WTC11 (cell line): ENCODE data around the gene ZNF407. TPM values are rescaled to one million over a fixed set of nuclear protein-coding genes. Genes with fewer than 3 reads are reported as not detected.

Experiments
- ATAC-seq: fragments of 200-7000 bp; cut with Tn5 transposase; 2 replicates; pipeline ENCODE4 v1.10.0; 2021; ENCODE audit warnings: mild to moderate bottlenecking, moderate library complexity
- CTCF ChIA-PET: fragments of 300-600 bp; sonication (Branson Sonifier 250); formaldehyde crosslinking; loops from one replicate; lab custom pipeline; 2021; ENCODE audit warnings: antibody characterized with exemption; lab: Charles Lee
- POLR2A ChIA-PET: fragments of 350-600 bp; sonication (Branson Sonifier 250); formaldehyde crosslinking; loops from one replicate; lab custom pipeline; 2021; ENCODE audit warnings: antibody characterized with exemption; lab: Charles Lee
- DNase-seq: peaks from one replicate; pipeline ENCODE4 v3.0.0; 2021; ENCODE audit warnings: low spot score
- H3K27ac Mint-ChIP-seq: 2 replicates; pipeline ENCODE4 v1.8.0; 2021; ENCODE audit warnings: mixed read lengths
- H3K27me3 Mint-ChIP-seq: 2 replicates; pipeline ENCODE4 v1.8.0; 2021; ENCODE audit warnings: low read depth, mild to moderate bottlenecking, moderate library complexity, mixed read lengths
- H3K36me3 Mint-ChIP-seq: 2 replicates; pipeline ENCODE4 v1.8.0; 2021; ENCODE audit warnings: mixed read lengths
- H3K4me1 Mint-ChIP-seq: 2 replicates; pipeline ENCODE4 v1.8.0; 2022; ENCODE audit warnings: mixed read lengths
- H3K4me3 Mint-ChIP-seq: 2 replicates; pipeline ENCODE4 v1.8.0; 2021; ENCODE audit warnings: mild to moderate bottlenecking, moderate library complexity, mixed read lengths
- H3K9me3 Mint-ChIP-seq: 2 replicates; pipeline ENCODE4 v1.8.0; 2021; ENCODE audit warnings: mixed read lengths
- CBFB ChIP-seq: sonication (generic); formaldehyde crosslinking; IDR thresholded peaks from 2 replicates; pipeline ENCODE4 v1.8.1; 2022; ENCODE audit warnings: mild to moderate bottlenecking, low read depth, missing genetic modification reagents
- CREM ChIP-seq: sonication (generic); formaldehyde crosslinking; IDR thresholded peaks from 2 replicates; pipeline ENCODE4 v1.8.1; 2022; ENCODE audit warnings: mild to moderate bottlenecking, missing genetic modification reagents, moderate library complexity
- GTF2I ChIP-seq: fragments of 250-450 bp; sonication (Bioruptor Pico); conservative IDR thresholded peaks from 2 replicates; pipeline ENCODE4 v1.4.0; 2021; ENCODE audit warnings: mild to moderate bottlenecking
- JAZF1 ChIP-seq: fragments of 250-450 bp; sonication (Bioruptor Pico); IDR thresholded peaks from 2 replicates; pipeline ENCODE4 v1.9.0; 2021; ENCODE audit warnings: moderate library complexity, mild to moderate bottlenecking, inconsistent platforms
- KAT7 ChIP-seq: sonication (generic); formaldehyde crosslinking; IDR thresholded peaks from 2 replicates; pipeline ENCODE4 v1.8.1; 2023; ENCODE audit warnings: missing genetic modification reagents, mild to moderate bottlenecking, borderline replicate concordance
- TEAD1 ChIP-seq: sonication (generic); formaldehyde crosslinking; IDR thresholded peaks from 2 replicates; pipeline ENCODE4 v1.8.0; 2022; ENCODE audit warnings: mild to moderate bottlenecking, missing genetic modification reagents
- ZNF138 ChIP-seq: sonication (generic); formaldehyde crosslinking; conservative IDR thresholded peaks from 2 replicates; pipeline ENCODE4 v1.8.1; 2022; ENCODE audit warnings: mild to moderate bottlenecking, moderate library complexity, missing genetic modification reagents
- ZNF232 ChIP-seq: sonication (generic); formaldehyde crosslinking; IDR thresholded peaks from 2 replicates; pipeline ENCODE4 v1.8.0; 2022; ENCODE audit warnings: mild to moderate bottlenecking, missing genetic modification reagents
- ZNF396 ChIP-seq: fragments of 250-450 bp; sonication (Bioruptor Pico); IDR thresholded peaks from 2 replicates; pipeline ENCODE4 v1.8.0; 2021; ENCODE audit warnings: mild to moderate bottlenecking, moderate library complexity, borderline replicate concordance
- ZNF416 ChIP-seq: fragments of 250-450 bp; sonication (Bioruptor Pico); IDR thresholded peaks from 2 replicates; pipeline ENCODE4 v1.9.0; 2021; ENCODE audit warnings: mild to moderate bottlenecking, inconsistent platforms
- total RNA-seq: library from RNA; stranded (reverse); gene quantifications from 3 replicates; pipeline ENCODE4 v1.2.3, GENCODE V29; 2021
- TF ChIP-seq, protein P1 (sequence below): fragments of 250-450 bp; sonication (Bioruptor Pico); conservative IDR thresholded peaks from 2 replicates; pipeline ENCODE4 v1.9.0; 2021; ENCODE audit warnings: mild to moderate bottlenecking
- TF ChIP-seq, protein P2 (sequence below): sonication (generic); formaldehyde crosslinking; IDR thresholded peaks from 2 replicates; pipeline ENCODE4 v1.8.0; 2022; ENCODE audit warnings: missing genetic modification reagents
- TF ChIP-seq, protein P3 (sequence below): fragments of 200-600 bp; IDR thresholded peaks from 2 replicates; pipeline ENCODE4 v1.8.0; 2022; ENCODE audit warnings: antibody characterized with exemption
- TF ChIP-seq, protein P4 (sequence below): fragments of 250-450 bp; sonication (Bioruptor Pico); IDR thresholded peaks from 2 replicates; pipeline ENCODE4 v1.9.0; 2021; ENCODE audit warnings: mild to moderate bottlenecking
- TF ChIP-seq, protein P5 (sequence below): sonication (generic); formaldehyde crosslinking; IDR thresholded peaks from 2 replicates; pipeline ENCODE4 v1.8.0; 2023; ENCODE audit warnings: mild to moderate bottlenecking, missing genetic modification reagents
- TF ChIP-seq, protein P6 (sequence below): sonication (generic); formaldehyde crosslinking; IDR thresholded peaks from 2 replicates; pipeline ENCODE4 v1.8.1; 2022; ENCODE audit warnings: low read depth, mild to moderate bottlenecking, moderate library complexity, missing genetic modification reagents, borderline replicate concordance

The ZNF407 gene
- total RNA-seq, 1 experiment from 2014 or later = 6.5 TPM

DNA sequence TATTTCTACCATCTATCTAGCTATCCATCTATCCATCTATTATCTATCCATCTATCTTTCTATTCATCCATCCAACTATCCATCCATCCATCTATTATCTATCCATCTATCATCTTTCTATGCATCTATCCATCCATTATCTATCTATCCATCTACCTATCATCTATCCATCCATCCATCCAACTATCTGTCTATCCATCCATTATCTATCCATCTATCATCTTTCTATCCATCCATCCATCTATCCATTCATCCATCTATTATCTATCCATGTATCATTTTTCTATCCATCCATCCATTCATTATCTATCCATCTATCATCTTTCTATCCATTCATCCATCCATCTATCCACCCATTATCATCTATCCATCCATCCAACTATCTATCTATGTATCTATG lies 24.6 kb upstream of the ZNF407 start:
- H3K4me3 Mint-ChIP-seq = no peak overlapping the region
- TF ChIP-seq JAZF1 (no peak), ZNF396 (CRISPR knock-in tag) (no peak), ZNF232 (CRISPR knock-in tag) (no peak)
- TF ChIP-seq, protein P1, sequence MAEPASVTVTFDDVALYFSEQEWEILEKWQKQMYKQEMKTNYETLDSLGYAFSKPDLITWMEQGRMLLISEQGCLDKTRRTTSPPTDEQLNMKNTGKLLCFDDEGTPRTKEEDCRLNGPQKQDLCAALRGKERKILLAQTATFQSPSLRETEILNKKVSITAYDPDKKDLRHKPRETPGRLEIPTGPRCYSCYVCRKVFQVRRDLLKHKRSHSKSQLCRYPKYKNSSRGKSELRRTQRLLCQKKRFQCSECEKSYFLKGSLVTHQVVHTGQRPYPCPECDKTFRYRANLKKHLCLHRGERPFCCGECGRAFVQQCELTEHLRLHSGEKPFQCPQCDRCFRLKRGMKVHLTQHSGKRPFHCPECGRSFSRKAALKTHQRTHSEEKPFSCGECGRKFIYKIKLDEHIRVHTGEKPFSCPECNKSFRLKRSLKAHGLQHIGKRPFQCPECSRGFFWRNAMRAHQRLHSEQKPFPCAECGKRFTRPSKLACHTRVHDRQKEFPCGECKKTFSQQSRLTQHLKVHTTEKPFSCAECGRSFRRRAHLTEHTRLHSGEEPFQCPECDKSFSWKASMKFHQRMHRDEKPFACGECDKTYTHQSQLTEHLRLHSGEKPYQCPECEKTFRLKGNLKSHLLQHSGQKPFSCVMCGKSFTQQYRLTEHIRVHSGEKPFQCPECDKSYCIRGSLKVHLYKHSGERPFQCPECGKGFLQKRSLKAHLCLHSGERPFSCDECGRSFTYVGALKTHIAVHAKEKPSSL (CRISPR knock-in tag) = no peak
- TF ChIP-seq, protein P2, sequence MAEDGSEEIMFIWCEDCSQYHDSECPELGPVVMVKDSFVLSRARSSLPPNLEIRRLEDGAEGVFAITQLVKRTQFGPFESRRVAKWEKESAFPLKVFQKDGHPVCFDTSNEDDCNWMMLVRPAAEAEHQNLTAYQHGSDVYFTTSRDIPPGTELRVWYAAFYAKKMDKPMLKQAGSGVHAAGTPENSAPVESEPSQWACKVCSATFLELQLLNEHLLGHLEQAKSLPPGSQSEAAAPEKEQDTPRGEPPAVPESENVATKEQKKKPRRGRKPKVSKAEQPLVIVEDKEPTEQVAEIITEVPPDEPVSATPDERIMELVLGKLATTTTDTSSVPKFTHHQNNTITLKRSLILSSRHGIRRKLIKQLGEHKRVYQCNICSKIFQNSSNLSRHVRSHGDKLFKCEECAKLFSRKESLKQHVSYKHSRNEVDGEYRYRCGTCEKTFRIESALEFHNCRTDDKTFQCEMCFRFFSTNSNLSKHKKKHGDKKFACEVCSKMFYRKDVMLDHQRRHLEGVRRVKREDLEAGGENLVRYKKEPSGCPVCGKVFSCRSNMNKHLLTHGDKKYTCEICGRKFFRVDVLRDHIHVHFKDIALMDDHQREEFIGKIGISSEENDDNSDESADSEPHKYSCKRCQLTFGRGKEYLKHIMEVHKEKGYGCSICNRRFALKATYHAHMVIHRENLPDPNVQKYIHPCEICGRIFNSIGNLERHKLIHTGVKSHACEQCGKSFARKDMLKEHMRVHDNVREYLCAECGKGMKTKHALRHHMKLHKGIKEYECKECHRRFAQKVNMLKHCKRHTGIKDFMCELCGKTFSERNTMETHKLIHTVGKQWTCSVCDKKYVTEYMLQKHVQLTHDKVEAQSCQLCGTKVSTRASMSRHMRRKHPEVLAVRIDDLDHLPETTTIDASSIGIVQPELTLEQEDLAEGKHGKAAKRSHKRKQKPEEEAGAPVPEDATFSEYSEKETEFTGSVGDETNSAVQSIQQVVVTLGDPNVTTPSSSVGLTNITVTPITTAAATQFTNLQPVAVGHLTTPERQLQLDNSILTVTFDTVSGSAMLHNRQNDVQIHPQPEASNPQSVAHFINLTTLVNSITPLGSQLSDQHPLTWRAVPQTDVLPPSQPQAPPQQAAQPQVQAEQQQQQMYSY (CRISPR knock-in tag) = no peak
- TF ChIP-seq, protein P3, sequence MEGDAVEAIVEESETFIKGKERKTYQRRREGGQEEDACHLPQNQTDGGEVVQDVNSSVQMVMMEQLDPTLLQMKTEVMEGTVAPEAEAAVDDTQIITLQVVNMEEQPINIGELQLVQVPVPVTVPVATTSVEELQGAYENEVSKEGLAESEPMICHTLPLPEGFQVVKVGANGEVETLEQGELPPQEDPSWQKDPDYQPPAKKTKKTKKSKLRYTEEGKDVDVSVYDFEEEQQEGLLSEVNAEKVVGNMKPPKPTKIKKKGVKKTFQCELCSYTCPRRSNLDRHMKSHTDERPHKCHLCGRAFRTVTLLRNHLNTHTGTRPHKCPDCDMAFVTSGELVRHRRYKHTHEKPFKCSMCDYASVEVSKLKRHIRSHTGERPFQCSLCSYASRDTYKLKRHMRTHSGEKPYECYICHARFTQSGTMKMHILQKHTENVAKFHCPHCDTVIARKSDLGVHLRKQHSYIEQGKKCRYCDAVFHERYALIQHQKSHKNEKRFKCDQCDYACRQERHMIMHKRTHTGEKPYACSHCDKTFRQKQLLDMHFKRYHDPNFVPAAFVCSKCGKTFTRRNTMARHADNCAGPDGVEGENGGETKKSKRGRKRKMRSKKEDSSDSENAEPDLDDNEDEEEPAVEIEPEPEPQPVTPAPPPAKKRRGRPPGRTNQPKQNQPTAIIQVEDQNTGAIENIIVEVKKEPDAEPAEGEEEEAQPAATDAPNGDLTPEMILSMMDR = no peak
- TF ChIP-seq, all 79 proteins: peak for 0
- peaks cover 30% of the 10 kb centered on the region for H3K9me3 Mint-ChIP-seq
- no peak for ATAC-seq
- CTCF ChIA-PET = no interaction called here
- POLR2A ChIA-PET = no interaction called here
- H3K4me1 Mint-ChIP-seq = peaks cover 12% of the 10 kb centered on the region
- DNase-seq = no peak
- 0 out of 2 replicates have a peak, but pooled peaks cover 2% of the 10 kb centered on the region for H3K36me3 Mint-ChIP-seq
- peaks cover 8% of the 10 kb centered on the region for H3K27me3 Mint-ChIP-seq
- no peak overlapping the region for H3K27ac Mint-ChIP-seq

DNA sequence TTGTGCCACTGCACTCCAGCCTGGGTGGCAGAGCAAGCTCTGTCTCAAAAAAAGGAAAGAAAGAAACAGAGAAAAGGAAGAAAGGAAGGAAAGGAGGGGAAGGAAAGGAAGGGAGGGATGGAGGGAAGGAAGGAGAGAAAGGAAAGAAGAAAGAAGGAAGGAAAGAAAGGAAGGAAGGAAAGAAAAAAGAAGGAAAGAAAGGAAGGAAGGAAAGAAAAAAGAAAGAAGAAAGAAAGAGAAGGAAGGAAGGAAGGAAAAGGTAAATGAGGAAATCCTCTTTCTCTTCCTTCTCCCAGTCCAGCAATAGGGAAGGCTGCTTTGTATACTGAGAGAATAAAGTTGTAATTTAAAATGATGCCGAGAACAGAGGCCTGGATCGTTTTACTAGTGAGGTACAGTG lies 22.8 kb upstream of the ZNF407 start:
- Mint-ChIP-seq H3K4me1 (peaks cover 23% of the 10 kb centered on the region), H3K4me3 (no peak overlapping the region), H3K36me3 (no peaks in the 10 kb centered on the region), H3K27ac (peak overlapping the region; percentile 31; the same call in 1 of the 2 replicates), H3K9me3 (peaks cover 14% of the 10 kb centered on the region), H3K27me3 (peaks cover 5% of the 10 kb centered on the region)
- DNase-seq = no peak
- no peak for ATAC-seq
- ChIA-PET POLR2A (interaction anchor here (0.7 kb wide), 1 partner anchor 762 kb away, joined by 4 read pairs; no protein-coding TSS in a partner anchor), CTCF (no interaction called here)
- TF ChIP-seq, protein P4, sequence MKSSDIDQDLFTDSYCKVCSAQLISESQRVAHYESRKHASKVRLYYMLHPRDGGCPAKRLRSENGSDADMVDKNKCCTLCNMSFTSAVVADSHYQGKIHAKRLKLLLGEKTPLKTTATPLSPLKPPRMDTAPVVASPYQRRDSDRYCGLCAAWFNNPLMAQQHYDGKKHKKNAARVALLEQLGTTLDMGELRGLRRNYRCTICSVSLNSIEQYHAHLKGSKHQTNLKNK (CRISPR knock-in tag) = no peak
- TF ChIP-seq CBFB (CRISPR knock-in tag) = no peak
- TF ChIP-seq, protein P5, sequence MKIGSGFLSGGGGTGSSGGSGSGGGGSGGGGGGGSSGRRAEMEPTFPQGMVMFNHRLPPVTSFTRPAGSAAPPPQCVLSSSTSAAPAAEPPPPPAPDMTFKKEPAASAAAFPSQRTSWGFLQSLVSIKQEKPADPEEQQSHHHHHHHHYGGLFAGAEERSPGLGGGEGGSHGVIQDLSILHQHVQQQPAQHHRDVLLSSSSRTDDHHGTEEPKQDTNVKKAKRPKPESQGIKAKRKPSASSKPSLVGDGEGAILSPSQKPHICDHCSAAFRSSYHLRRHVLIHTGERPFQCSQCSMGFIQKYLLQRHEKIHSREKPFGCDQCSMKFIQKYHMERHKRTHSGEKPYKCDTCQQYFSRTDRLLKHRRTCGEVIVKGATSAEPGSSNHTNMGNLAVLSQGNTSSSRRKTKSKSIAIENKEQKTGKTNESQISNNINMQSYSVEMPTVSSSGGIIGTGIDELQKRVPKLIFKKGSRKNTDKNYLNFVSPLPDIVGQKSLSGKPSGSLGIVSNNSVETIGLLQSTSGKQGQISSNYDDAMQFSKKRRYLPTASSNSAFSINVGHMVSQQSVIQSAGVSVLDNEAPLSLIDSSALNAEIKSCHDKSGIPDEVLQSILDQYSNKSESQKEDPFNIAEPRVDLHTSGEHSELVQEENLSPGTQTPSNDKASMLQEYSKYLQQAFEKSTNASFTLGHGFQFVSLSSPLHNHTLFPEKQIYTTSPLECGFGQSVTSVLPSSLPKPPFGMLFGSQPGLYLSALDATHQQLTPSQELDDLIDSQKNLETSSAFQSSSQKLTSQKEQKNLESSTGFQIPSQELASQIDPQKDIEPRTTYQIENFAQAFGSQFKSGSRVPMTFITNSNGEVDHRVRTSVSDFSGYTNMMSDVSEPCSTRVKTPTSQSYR = no peak
- TF ChIP-seq, protein P6, sequence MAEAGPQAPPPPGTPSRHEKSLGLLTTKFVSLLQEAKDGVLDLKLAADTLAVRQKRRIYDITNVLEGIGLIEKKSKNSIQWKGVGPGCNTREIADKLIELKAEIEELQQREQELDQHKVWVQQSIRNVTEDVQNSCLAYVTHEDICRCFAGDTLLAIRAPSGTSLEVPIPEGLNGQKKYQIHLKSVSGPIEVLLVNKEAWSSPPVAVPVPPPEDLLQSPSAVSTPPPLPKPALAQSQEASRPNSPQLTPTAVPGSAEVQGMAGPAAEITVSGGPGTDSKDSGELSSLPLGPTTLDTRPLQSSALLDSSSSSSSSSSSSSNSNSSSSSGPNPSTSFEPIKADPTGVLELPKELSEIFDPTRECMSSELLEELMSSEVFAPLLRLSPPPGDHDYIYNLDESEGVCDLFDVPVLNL (CRISPR knock-in tag) = no peak
- TF ChIP-seq ZNF416 (CRISPR knock-in tag) = no peak
- TF ChIP-seq CREM (CRISPR knock-in tag) = no peak
- TF ChIP-seq GTF2I (CRISPR knock-in tag) = no peak
- no peak for TF ChIP-seq TEAD1
- TF ChIP-seq, protein P3 = no peak
- no peak for TF ChIP-seq ZNF138 (CRISPR knock-in tag)
- TF ChIP-seq KAT7 (CRISPR knock-in tag) = no peak
